ENCODE results near the gene KLHL29. TPM values are rescaled to one million over a fixed set of nuclear protein-coding genes. Genes with fewer than 3 reads are reported as not detected.

The KLHL29 gene
- total RNA-seq, 1 donor from 2014 or later, result 36.5 TPM

GRCh38 chr2:23645230-23645808, 260.3 kb downstream of the KLHL29 start:
- no peak for TF ChIP-seq CTCF (IDR thresholded peaks at IDR 0.05; ENCODE audit: partially characterized antibody, unreplicated experiment)
- H3K4me3 Mint-ChIP-seq (ENCODE audit: unreplicated experiment), result peak overlapping the region; percentile 18
- H3K4me1 Mint-ChIP-seq (ENCODE audit: low read depth, unreplicated experiment), result peaks cover 25% of the 10 kb centered on the region
- peaks cover 9% of the 10 kb centered on the region for H3K9me3 Mint-ChIP-seq (ENCODE audit: unreplicated experiment)
- H3K27me3 Mint-ChIP-seq (ENCODE audit: unreplicated experiment), result peaks cover 2% of the 10 kb centered on the region
- peak overlapping the region; percentile 67 for H3K27ac Mint-ChIP-seq (ENCODE audit: unreplicated experiment)
- H3K36me3 Mint-ChIP-seq (ENCODE audit: unreplicated experiment), result peaks cover 8% of the 10 kb centered on the region
- peak; percentile 43 for DNase-seq

- no peak for TF ChIP-seq CTCF (IDR thresholded peaks at IDR 0.05; ENCODE audit: partially characterized antibody, unreplicated experiment)
- Mint-ChIP-seq H3K27ac (ENCODE audit: unreplicated experiment) (no peak overlapping the region), H3K9me3 (ENCODE audit: unreplicated experiment) (peaks cover 8% of the 10 kb centered on the region), H3K36me3 (ENCODE audit: unreplicated experiment) (peaks cover 16% of the 10 kb centered on the region), H3K4me1 (ENCODE audit: low read depth, unreplicated experiment) (peaks cover 25% of the 10 kb centered on the region), H3K27me3 (ENCODE audit: unreplicated experiment) (no peaks in the 10 kb centered on the region), H3K4me3 (ENCODE audit: unreplicated experiment) (no peak overlapping the region)
- DNase-seq, result no peak
Observed at GRCh38 chr2:23647563-23647962, 262.6 kb downstream of the KLHL29 start.

- Mint-ChIP-seq H3K4me3 (ENCODE audit: unreplicated experiment) (no peak overlapping the region), H3K27me3 (ENCODE audit: unreplicated experiment) (no peaks in the 10 kb centered on the region), H3K27ac (ENCODE audit: unreplicated experiment) (no peak overlapping the region)
Observed at GRCh38 chr2:23649303-23649702, 264.3 kb downstream of the KLHL29 start.

GRCh38 chr2:23649819-23650218, 264.8 kb downstream of the KLHL29 start:
- TF ChIP-seq CTCF (IDR thresholded peaks at IDR 0.05; ENCODE audit: partially characterized antibody, unreplicated experiment), result no peak
- Mint-ChIP-seq H3K4me3 (ENCODE audit: unreplicated experiment) (no peak overlapping the region), H3K36me3 (ENCODE audit: unreplicated experiment) (peaks cover 18% of the 10 kb centered on the region), H3K27ac (ENCODE audit: unreplicated experiment) (no peak overlapping the region), H3K4me1 (ENCODE audit: low read depth, unreplicated experiment) (peaks cover 25% of the 10 kb centered on the region), H3K27me3 (ENCODE audit: unreplicated experiment) (no peaks in the 10 kb centered on the region), H3K9me3 (ENCODE audit: unreplicated experiment) (peaks cover 11% of the 10 kb centered on the region)
- DNase-seq, result no peak

More at GRCh38 chr2:23649303-23649702, 264.3 kb downstream of the KLHL29 start:
- Mint-ChIP-seq H3K36me3 (ENCODE audit: unreplicated experiment) (peaks cover 18% of the 10 kb centered on the region), H3K9me3 (ENCODE audit: unreplicated experiment) (peaks cover 11% of the 10 kb centered on the region), H3K4me1 (ENCODE audit: low read depth, unreplicated experiment) (peaks cover 25% of the 10 kb centered on the region)
- DNase-seq, result no peak
- no peak for TF ChIP-seq CTCF (IDR thresholded peaks at IDR 0.05; ENCODE audit: partially characterized antibody, unreplicated experiment)

GRCh38 chr2:23651187-23652080, 266.5 kb downstream of the KLHL29 start:
- no peaks in the 10 kb centered on the region for H3K27me3 Mint-ChIP-seq (ENCODE audit: unreplicated experiment)
- H3K27ac Mint-ChIP-seq (ENCODE audit: unreplicated experiment), result no peak overlapping the region
- peaks cover 18% of the 10 kb centered on the region for H3K36me3 Mint-ChIP-seq (ENCODE audit: unreplicated experiment)
- H3K4me3 Mint-ChIP-seq (ENCODE audit: unreplicated experiment), result no peak overlapping the region
- DNase-seq, result no peak
- H3K9me3 Mint-ChIP-seq (ENCODE audit: unreplicated experiment), result peaks cover 11% of the 10 kb centered on the region
- peaks cover 24% of the 10 kb centered on the region for H3K4me1 Mint-ChIP-seq (ENCODE audit: low read depth, unreplicated experiment)
- no peak for TF ChIP-seq CTCF (IDR thresholded peaks at IDR 0.05; ENCODE audit: partially characterized antibody, unreplicated experiment)
